NCI-H1694 treated with DMSO at 0.1 percent for 48 hours (cell line): ENCODE data around the gene HIGD1B.

Source experiments
- DNase-seq: peaks from one replicate; lab custom pipeline; 2025; lab: John Stamatoyannopoulos, UW

HIGD1B gene

GRCh38 chr17:44878627-44879221 lies 31.0 kb downstream of the HIGD1B start:
- peak; percentile 39 for DNase-seq

GRCh38 chr17:44879376-44879775 lies 31.7 kb downstream of the HIGD1B start:
- DNase-seq: no peak

GRCh38 chr17:44880062-44880461 lies 32.4 kb downstream of the HIGD1B start:
- DNase-seq: no peak

DNA sequence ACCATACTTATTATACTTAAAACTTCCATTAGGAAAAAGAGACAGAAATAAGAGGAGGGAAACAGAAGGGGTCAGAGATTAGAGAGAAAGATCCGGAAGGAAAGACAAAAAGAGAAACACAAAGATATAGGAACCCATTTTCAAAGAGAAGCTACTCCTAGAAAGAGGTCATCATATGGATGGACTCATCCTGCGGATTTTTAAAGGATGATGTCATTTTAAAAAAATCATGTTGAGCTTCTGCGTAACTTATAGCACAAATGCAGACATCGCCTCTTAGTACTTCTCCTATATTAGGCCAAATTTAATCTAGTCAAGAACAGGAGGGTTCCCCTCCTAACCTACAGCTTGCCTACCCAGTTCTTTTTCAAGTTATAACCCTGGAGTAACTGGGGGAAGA lies 33.5 kb downstream of the HIGD1B start:
- DNase-seq: no peak

DNA sequence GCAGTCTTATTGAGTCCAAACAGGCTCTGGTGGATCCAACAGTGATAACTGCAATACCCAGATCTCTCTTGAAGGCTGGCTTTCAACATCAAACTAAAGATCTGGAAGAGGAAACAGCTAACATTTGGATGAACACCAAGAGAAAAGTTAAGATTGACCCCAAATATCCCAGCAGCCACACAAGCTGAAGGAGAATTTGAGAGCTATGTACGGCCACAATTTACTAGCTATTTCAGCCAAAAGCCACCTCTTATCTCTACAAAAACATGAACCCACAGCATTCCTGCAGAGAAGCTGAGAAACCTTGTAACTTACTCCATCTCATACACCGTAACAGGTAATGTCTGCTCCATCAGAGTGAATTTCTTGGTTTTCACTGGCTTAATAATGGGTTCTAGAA lies 37.3 kb downstream of the HIGD1B start:
- no peak for DNase-seq

DNA sequence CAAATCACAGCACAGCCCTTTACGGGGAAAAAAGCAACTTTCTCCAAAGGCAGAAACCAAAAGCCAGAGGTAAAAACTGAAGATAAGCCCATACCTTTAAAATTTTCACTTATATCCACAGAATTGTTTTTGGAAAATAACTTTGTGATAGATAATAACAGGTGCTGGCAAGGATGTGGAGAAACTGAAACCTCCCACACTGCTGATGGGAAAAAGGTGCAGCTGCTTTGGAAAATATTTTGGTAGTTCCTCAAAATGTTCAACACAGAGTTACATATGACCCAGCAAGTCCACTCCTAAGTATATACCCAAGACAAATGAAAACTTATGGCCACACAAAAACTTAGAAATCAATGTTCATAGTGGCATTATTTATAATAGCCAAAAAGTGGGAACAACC lies 39.3 kb downstream of the HIGD1B start:
- DNase-seq: no peak

DNA sequence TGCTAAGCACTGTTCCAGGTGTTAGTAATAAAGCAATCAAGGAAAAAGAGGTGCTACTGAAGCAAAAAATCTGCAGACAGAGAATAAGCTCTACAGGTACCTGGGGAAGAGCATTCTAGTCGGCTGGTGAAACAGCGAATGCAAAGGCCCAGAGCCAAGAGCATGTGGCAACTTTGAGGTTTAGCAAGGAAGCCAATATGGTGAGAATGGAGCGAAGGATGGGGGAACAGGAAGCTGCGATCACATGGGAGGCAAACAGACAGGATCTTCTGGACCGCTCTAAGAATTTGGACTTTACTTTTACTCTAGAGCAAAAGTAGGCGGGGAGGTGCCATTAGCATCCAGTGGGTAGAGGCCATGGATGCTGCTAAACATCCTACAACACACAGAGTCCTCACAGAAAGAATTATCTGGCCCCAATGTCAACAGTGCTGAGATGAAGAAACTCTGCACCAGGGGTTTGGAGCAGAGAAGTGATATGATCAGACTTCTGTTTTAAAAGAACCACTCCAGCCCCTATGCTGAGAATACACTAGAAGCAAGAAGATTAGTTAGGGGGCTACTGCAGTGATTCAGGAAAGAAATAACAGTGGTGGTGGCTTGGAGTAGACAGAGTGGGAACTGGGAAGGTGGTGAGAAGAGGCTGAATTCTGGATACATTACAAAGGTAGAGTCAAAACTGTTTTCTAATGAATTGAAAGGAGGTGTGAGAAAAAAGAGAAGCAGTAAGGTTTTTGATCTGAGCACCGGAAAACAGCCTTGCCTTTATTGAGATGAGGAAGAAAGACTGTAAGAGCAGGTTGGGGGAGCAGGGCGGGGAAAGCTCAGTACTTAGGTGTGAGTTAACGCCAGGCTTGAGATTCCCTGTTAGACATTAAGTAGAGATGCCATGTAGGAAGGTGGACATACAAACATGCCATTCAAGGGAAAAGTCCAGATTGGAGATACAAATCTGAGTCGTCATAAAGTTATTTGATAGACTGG lies 40.6 kb downstream of the HIGD1B start:
- DNase-seq: no peak

DNA sequence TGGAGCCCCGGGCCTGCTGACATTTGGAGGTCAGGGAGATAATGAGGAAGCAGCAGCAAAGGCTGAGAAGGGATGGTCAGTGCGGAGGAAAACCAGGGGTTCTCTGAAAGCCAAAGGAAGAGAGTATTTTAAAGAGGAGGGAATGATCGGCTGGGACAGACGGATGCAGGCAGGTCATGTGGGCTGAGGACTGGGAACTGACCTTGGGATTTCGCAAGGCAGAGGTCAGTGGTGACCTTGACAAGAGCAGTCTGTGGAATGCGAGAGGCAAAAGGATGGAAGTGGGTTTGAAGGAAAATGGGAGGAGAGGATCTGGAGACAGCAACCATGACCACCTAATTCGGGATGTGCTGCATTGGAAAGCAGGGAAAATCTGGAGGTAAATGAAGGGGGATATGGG lies 41.3 kb downstream of the HIGD1B start:
- no peak for DNase-seq

- no peak for DNase-seq
Observed at GRCh38 chr17:44892250-44892649, 44.6 kb downstream of the HIGD1B start.

DNA sequence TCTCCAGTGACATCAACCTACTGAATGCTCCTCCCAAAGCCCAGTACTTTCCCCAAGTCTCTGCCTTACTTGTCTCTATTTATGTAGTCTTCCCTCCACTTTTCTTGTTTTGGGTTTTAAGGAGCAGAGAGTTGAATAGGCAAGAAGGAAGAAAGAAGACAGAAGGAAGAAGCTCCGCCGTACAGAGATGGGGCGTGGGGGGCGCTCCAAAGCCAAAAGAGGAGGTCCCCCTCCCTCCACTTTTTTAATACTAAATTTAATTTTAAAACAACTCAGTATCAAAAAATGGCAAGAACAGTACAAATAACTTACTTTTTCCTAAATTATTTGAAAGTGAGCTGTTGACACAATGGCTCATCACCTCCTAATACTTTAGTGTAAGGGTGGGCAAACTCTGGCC lies 47.0 kb downstream of the HIGD1B start:
- DNase-seq: no peak

DNA sequence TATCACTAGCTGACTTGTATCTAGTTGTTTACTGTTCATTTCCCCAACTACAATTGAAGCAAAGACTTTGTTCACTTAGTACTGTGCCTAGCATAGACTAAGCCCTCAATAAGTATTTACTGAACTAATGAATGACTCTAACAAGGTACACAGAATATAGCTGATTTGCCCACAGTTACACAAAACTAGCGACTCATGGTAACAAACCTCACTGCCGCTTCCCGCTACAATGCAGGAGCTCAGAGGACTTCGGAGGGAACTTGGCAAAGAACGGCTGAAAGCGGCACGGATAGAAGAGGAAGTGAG lies 51.0 kb downstream of the HIGD1B start:
- no peak for DNase-seq

DNA sequence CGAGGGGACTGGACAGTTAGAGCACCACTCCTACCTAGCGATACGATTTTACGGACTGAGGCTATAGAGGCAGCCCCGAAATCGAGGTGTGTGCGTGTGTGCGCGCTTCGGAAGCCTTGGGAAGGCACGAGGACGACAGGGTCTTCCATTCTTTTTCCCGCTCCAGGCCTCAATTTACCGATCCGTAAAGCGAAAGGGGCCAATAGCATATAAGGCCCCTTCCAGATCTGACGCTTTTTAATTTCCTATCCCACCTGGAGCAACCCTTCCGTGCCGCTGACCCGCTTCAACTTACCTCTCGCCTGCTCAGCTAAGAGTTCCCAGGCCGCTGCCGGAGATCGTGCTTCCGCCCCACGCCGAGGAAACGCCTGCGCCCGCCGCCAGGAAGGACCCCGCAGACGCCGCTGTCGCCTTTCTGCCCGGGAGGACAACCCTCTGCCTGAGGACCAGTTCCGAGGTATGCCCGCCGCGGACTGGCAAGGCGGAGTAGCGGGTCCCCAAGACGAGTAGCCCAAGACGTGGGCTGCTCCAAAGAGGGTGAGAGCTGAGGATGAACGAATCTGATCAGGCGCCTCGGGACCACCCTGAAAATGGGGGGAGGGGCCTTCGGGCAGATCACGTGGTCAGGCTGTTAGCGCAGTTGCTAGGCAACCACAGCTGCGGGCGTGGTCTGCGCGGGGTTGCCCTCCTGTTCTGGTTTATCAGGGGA lies 51.5 kb downstream of the HIGD1B start, which contains the start of gene EFTUD2:
Gene EFTUD2, minus strand, starts transcription at position 372 of the 709 bp plus-strand sequence. CDS start 4,924 bp downstream, outside the sequence.
- peak; percentile 87 for DNase-seq
